Activated T-cell treated with anti-CD3 and anti-CD28 coated beads, Interleukin-2, amount 50 U/mL, for 24 hours (primary cell): ENCODE results near the gene SNAP25.

Experiments
- DNase-seq: peaks from one replicate; pipeline ENCODE4 v3.0.0-alpha.2; 2020
- H3K27ac Mint-ChIP-seq: 2 replicates; pipeline ENCODE4 v1.8.0; 2020; ENCODE audit warnings: mild to moderate bottlenecking, mixed read lengths
- H3K27me3 Mint-ChIP-seq: 2 replicates; pipeline ENCODE4 v1.8.0; 2020; ENCODE audit warnings: mixed read lengths
- H3K36me3 Mint-ChIP-seq: 2 replicates; pipeline ENCODE4 v1.8.0; 2020; ENCODE audit warnings: low read depth, mixed read lengths
- H3K4me1 Mint-ChIP-seq: 2 replicates; pipeline ENCODE4 v1.8.0; 2020; ENCODE audit warnings: low read depth, mixed read lengths
- H3K4me3 Mint-ChIP-seq: 2 replicates; pipeline ENCODE4 v1.8.0; 2020; ENCODE audit warnings: mild to moderate bottlenecking, moderate library complexity, mixed read lengths
- H3K9me3 Mint-ChIP-seq: 2 replicates; pipeline ENCODE4 v1.8.0; 2020; ENCODE audit warnings: mixed read lengths

SNAP25 gene

GRCh38 chr20:10192171-10192570 lies 26.5 kb upstream of the SNAP25 start:
- Mint-ChIP-seq H3K27ac (no peak overlapping the region), H3K36me3 (no peaks in the 10 kb centered on the region), H3K4me3 (no peak overlapping the region), H3K9me3 (no peaks in the 10 kb centered on the region), H3K4me1 (no peaks in the 10 kb centered on the region), H3K27me3 (peaks cover 7% of the 10 kb centered on the region)
- DNase-seq = no peak

- no peak overlapping the region for H3K27ac Mint-ChIP-seq
- H3K9me3 Mint-ChIP-seq = no peaks in the 10 kb centered on the region
- H3K27me3 Mint-ChIP-seq = peaks cover 7% of the 10 kb centered on the region
- no peak for DNase-seq
- H3K4me1 Mint-ChIP-seq = no peaks in the 10 kb centered on the region
- H3K36me3 Mint-ChIP-seq = no peaks in the 10 kb centered on the region
- H3K4me3 Mint-ChIP-seq = no peak overlapping the region
Observed at GRCh38 chr20:10194166-10194565, 24.5 kb upstream of the SNAP25 start.

- Mint-ChIP-seq H3K4me3 (no peak overlapping the region), H3K36me3 (no peaks in the 10 kb centered on the region), H3K27me3 (no peaks in the 10 kb centered on the region)
Observed at GRCh38 chr20:10200330-10200729, 18.3 kb upstream of the SNAP25 start.

GRCh38 chr20:10201321-10201870 lies 17.2 kb upstream of the SNAP25 start:
- Mint-ChIP-seq H3K9me3 (no peaks in the 10 kb centered on the region), H3K4me1 (no peaks in the 10 kb centered on the region), H3K4me3 (no peak overlapping the region), H3K36me3 (no peaks in the 10 kb centered on the region), H3K27me3 (no peaks in the 10 kb centered on the region), H3K27ac (no peak overlapping the region)
- DNase-seq = no peak

More at GRCh38 chr20:10200330-10200729, 18.3 kb upstream of the SNAP25 start:
- Mint-ChIP-seq H3K9me3 (no peaks in the 10 kb centered on the region), H3K27ac (no peak overlapping the region), H3K4me1 (no peaks in the 10 kb centered on the region)
- DNase-seq = no peak

- no peak overlapping the region for H3K27ac Mint-ChIP-seq
- H3K9me3 Mint-ChIP-seq = no peaks in the 10 kb centered on the region
Observed at GRCh38 chr20:10209091-10209490, 9.5 kb upstream of the SNAP25 start.

GRCh38 chr20:10213526-10213925 lies 5.1 kb upstream of the SNAP25 start:
- no peak overlapping the region for H3K27ac Mint-ChIP-seq
- no peak for DNase-seq
- H3K4me3 Mint-ChIP-seq = no peak overlapping the region
- H3K27me3 Mint-ChIP-seq = peaks cover 40% of the 10 kb centered on the region
- H3K36me3 Mint-ChIP-seq = no peaks in the 10 kb centered on the region
- peaks cover 11% of the 10 kb centered on the region for H3K4me1 Mint-ChIP-seq
- peaks cover 4% of the 10 kb centered on the region for H3K9me3 Mint-ChIP-seq

More at GRCh38 chr20:10209091-10209490, 9.5 kb upstream of the SNAP25 start:
- Mint-ChIP-seq H3K27me3 (peaks cover 13% of the 10 kb centered on the region), H3K36me3 (no peaks in the 10 kb centered on the region), H3K4me3 (no peak overlapping the region), H3K4me1 (no peaks in the 10 kb centered on the region)
- no peak for DNase-seq

GRCh38 chr20:10216146-10216791 lies 2.4 kb upstream of the SNAP25 start:
- H3K36me3 Mint-ChIP-seq = no peaks in the 10 kb centered on the region
- H3K4me3 Mint-ChIP-seq = no peak overlapping the region
- peaks cover 4% of the 10 kb centered on the region for H3K9me3 Mint-ChIP-seq
- no peak for DNase-seq
- peaks cover 20% of the 10 kb centered on the region for H3K4me1 Mint-ChIP-seq
- H3K27me3 Mint-ChIP-seq = peaks cover 58% of the 10 kb centered on the region
- H3K27ac Mint-ChIP-seq = no peak overlapping the region

GRCh38 chr20:10217721-10218410 lies 764 bp upstream of the SNAP25 start:
- H3K4me3 Mint-ChIP-seq = peak overlapping the region; percentile 43
- DNase-seq = no peak
- no peaks in the 10 kb centered on the region for H3K36me3 Mint-ChIP-seq
- peaks cover 20% of the 10 kb centered on the region for H3K4me1 Mint-ChIP-seq
- peaks cover 69% of the 10 kb centered on the region for H3K27me3 Mint-ChIP-seq
- H3K9me3 Mint-ChIP-seq = peaks cover 4% of the 10 kb centered on the region
- peak overlapping the region; percentile 80 for H3K27ac Mint-ChIP-seq

- Mint-ChIP-seq H3K9me3 (peaks cover 4% of the 10 kb centered on the region), H3K27me3 (peaks cover 64% of the 10 kb centered on the region), H3K4me1 (peaks cover 20% of the 10 kb centered on the region), H3K36me3 (no peaks in the 10 kb centered on the region), H3K27ac (no peak overlapping the region), H3K4me3 (peak overlapping the region; percentile 47)
- peak; percentile 73 for DNase-seq
Observed at GRCh38 chr20:10219452-10219791, 792 bp downstream of the SNAP25 start.

GRCh38 chr20:10219993-10220750 lies 1.5 kb downstream of the SNAP25 start:
- no peaks in the 10 kb centered on the region for H3K36me3 Mint-ChIP-seq
- no peak for DNase-seq
- H3K9me3 Mint-ChIP-seq = peaks cover 4% of the 10 kb centered on the region
- no peak overlapping the region for H3K4me3 Mint-ChIP-seq
- peaks cover 67% of the 10 kb centered on the region for H3K27me3 Mint-ChIP-seq
- peaks cover 20% of the 10 kb centered on the region for H3K4me1 Mint-ChIP-seq
- no peak overlapping the region for H3K27ac Mint-ChIP-seq

- H3K9me3 Mint-ChIP-seq = peaks cover 4% of the 10 kb centered on the region
- peaks cover 69% of the 10 kb centered on the region for H3K27me3 Mint-ChIP-seq
- no peaks in the 10 kb centered on the region for H3K36me3 Mint-ChIP-seq
- peaks cover 20% of the 10 kb centered on the region for H3K4me1 Mint-ChIP-seq
- H3K27ac Mint-ChIP-seq = no peak overlapping the region
- DNase-seq = no peak
- H3K4me3 Mint-ChIP-seq = no peak overlapping the region
Observed at GRCh38 chr20:10221021-10221420, 2.4 kb downstream of the SNAP25 start.

GRCh38 chr20:10225439-10226060 lies 6.9 kb downstream of the SNAP25 start:
- Mint-ChIP-seq H3K27me3 (peaks cover 39% of the 10 kb centered on the region), H3K36me3 (no peaks in the 10 kb centered on the region), H3K27ac (no peak overlapping the region), H3K4me1 (no peaks in the 10 kb centered on the region), H3K9me3 (no peaks in the 10 kb centered on the region), H3K4me3 (no peak overlapping the region)
- DNase-seq = no peak

- H3K4me3 Mint-ChIP-seq = no peak overlapping the region
- no peaks in the 10 kb centered on the region for H3K36me3 Mint-ChIP-seq
- DNase-seq = no peak
- H3K4me1 Mint-ChIP-seq = no peaks in the 10 kb centered on the region
- no peak overlapping the region for H3K27ac Mint-ChIP-seq
- peaks cover 20% of the 10 kb centered on the region for H3K27me3 Mint-ChIP-seq
- no peaks in the 10 kb centered on the region for H3K9me3 Mint-ChIP-seq
Observed at GRCh38 chr20:10228330-10228729, 9.7 kb downstream of the SNAP25 start.

- DNase-seq = no peak
- H3K27ac Mint-ChIP-seq = no peak overlapping the region
- no peaks in the 10 kb centered on the region for H3K4me1 Mint-ChIP-seq
- H3K27me3 Mint-ChIP-seq = peaks cover 11% of the 10 kb centered on the region
- no peaks in the 10 kb centered on the region for H3K9me3 Mint-ChIP-seq
- H3K4me3 Mint-ChIP-seq = no peak overlapping the region
- H3K36me3 Mint-ChIP-seq = no peaks in the 10 kb centered on the region
Observed at GRCh38 chr20:10231290-10231689, 12.7 kb downstream of the SNAP25 start.
